Omental fat pad (tissue), 4 donors: ENCODE results near the gene C1S. TPM values are rescaled to one million over a fixed set of nuclear protein-coding genes. Genes with fewer than 3 reads are reported as not detected.
"Not testable (repeated sequence)": the region's sequence is repeated elsewhere in the genome, so short reads cannot be mapped to it uniquely, and the experiment has no call there.

Experiments used
- ATAC-seq: fragments of 150-250 bp; one replicate; pipeline ENCODE4 v1.9.1; 2016; ENCODE audit warnings: mild to moderate bottlenecking, moderate library complexity; ENCODE audit not compliant: low FRiP score
- DNase-seq: peaks from one replicate; pipeline ENCODE4 v3.0.0-alpha.2; 2019; ENCODE audit warnings: low spot score
- total RNA-seq, 4 donors: library from RNA; depleted of rRNA; stranded (reverse); fragments of >200 nt; gene quantifications; one replicate each; pipeline ENCODE4 v1.1.0, GENCODE V29; 2016
- TF ChIP-seq, protein P1 (sequence below), 3 donors: fragments of 450-650 bp; IDR thresholded peaks; one replicate each; pipeline ENCODE4 v1.5.1; 2016 to 2017; ENCODE audit warnings: antibody characterized with exemption in 3 of 3, mild to moderate bottlenecking in 3 of 3, moderate library complexity in 2 of 3

C1S gene
- 100 to 1,000 TPM; 490 to 872 (median 705) TPM for total RNA-seq

DNA sequence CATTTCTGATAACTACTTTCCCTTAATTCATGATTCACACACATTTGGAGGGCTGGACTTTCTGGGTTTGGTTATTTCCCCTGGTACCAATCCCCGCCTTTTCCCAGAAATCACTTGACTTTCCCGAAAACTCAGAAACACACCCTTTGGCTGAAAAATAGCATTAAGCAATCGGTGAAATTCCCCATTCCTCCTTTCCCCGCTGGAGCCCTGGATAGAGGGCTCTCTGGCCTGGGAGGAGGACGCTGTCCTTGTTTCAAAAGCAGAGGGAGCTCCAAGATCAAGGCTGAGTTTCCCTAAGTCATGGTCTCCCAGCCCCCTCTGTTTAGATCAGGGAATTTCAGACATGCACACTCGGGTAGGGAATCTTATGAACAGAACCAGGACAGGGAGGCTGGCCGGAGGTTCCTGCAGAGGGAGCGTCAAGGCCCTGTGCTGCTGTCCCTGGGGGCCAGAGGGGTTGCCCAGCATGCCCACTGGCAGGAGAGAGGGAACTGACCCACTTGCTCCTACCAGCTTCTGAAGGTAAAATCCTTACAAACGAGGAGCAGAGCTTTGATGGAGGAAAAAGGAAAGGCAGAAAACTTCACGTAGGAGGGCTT lies at the start of gene C1S:
Gene C1S, plus strand, starts transcription at position 366 of the 602 bp plus-strand sequence. CDS start 1,195 bp downstream, outside the sequence.
- ATAC-seq: peak; percentile 99
- TF ChIP-seq, protein P1, sequence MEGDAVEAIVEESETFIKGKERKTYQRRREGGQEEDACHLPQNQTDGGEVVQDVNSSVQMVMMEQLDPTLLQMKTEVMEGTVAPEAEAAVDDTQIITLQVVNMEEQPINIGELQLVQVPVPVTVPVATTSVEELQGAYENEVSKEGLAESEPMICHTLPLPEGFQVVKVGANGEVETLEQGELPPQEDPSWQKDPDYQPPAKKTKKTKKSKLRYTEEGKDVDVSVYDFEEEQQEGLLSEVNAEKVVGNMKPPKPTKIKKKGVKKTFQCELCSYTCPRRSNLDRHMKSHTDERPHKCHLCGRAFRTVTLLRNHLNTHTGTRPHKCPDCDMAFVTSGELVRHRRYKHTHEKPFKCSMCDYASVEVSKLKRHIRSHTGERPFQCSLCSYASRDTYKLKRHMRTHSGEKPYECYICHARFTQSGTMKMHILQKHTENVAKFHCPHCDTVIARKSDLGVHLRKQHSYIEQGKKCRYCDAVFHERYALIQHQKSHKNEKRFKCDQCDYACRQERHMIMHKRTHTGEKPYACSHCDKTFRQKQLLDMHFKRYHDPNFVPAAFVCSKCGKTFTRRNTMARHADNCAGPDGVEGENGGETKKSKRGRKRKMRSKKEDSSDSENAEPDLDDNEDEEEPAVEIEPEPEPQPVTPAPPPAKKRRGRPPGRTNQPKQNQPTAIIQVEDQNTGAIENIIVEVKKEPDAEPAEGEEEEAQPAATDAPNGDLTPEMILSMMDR (IDR thresholded peaks at IDR 0.05): peak in 2 of 3 donors; percentile 20 to 82
- peak; percentile 35 for DNase-seq

DNA sequence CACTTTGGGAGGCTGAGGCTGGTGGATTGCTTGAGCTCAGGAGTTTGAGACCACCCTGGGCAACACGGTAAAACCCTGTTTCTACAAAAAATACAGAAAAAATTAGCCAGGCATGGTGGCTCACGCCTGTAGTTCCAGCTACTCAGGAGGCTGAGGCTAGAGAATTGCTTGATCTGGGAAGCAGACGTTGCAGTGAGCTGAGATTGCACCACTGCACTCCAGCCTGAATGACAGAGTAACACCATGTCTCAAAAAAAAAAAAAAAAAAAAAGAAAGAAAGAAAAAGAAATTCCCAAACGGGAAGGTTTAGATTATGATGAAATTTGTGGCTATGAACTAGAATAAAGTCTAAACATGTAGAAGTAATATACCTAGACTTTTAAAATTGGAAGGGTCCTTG lies 49.1 kb upstream of the C1S start:
- DNase-seq, ATAC-seq: not testable (repeated sequence)

DNA sequence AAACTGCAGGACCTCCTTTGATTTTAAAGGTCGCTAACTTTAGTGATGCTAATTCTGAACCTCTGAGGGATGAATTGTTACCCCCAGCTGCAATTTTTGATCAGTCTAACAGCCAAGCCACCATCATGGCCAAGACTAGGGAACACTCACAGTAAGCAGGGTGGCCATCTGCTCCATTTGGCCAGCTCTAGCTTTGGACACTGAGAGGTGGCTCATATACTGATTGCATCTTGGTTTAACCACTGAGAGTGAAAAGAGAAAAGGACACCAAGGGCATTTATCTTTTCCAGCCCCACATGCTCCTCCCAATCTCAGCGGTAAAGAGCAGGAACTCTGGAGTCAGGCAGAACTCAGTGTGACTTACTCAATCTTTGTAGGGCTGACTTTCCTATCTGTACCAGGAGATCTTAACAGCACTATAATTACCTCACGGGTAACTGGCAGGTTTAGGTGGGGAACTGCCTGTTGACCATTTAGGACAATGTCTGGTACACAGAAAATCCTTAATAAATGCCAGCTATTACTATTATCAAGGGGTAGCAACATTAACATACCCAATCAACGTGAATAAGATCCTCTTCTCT lies 48.4 kb upstream of the C1S start:
- DNase-seq (no peak), ATAC-seq (no peak)
- TF ChIP-seq, protein P1 (IDR thresholded peaks at IDR 0.05): no peak

DNA sequence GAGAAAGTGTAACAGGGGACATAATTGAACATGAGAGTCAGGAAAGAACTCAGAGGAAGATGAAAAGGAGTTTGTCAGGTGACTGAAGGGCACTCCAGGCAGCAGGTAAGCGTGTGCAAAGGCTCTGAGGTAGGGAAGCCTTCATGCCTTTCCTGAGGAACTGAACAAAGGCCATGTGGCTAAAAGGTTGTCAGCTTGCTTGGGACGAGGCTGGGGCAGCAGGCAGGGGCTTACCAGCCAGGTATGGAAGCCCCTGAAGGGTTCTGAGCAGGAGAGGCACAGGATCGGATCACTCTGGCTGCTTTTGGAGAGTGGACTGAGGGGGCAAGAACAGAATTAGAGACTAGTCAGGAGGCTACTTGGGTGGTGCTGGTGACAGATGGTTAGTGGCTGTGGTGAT lies 47.4 kb upstream of the C1S start:
- DNase-seq (no peak), ATAC-seq (no peak)
- TF ChIP-seq, protein P1 (IDR thresholded peaks at IDR 0.05): no peak

DNA sequence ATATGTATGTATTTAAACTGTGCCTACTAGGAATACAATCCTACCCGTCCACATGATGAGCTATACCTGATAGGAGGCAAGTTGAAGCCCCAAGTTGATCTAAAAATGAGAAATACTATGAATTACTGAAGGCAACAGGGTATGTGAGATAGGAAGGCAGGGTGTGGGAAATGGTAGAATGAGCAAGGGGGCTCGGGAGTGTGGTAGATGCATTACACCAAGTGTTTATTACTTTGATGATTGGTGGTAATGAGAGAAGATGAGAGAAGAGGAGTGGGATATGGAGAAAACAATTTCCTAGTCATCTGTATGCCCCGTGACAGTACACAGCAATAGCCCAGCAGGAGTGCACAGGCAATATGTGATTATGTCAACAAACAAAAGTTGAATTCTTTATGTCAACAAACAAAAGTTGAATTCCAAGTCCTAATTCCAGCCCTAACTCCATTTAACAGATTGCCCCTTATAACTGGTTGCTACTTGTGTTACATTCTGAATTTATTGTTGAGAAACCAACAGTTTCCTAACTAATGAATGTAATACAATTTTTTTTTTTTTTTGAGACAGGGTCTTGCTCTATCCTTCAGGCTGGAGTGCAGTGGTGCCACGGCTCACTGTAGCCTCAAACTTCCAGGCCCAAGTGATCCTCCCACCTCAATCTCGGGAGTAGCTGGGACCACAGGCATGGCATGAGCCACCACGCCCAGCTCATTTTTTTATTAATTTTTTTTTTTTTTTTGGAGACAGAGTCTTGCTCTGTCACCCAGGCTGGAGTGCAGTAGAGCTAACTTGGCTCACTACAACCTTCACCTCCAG lies 44.8 kb upstream of the C1S start:
- ATAC-seq: no peak
- TF ChIP-seq, protein P1 (IDR thresholded peaks at IDR 0.05): no peak
- DNase-seq: no peak

DNA sequence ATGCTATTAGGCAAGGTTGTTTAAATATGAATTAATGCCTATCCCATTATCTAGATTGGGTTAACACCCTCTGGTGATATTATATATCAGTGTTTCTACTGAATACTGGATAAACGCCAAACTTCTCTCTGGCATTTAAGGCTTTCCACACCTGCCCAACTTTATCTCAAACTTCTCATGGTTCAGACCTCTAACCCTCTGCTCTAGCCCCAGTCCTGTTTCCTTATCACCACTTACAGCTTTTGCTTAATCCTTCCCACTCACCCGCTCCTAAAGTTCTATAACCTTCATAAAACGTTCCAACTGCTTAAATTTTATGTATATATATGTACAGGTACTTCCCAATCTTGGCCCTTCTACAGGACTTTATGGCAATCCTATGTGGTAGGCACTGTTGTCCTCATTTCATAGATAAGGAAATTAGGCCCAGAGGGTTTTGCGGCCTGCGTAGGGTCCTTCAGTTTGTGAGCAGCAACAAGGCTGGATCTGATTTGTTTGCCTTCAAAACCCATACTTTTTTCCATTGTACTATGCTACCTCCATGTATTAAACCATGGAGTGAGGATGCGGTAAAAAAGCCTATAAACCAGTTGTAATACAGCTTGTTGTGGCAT lies 43.5 kb upstream of the C1S start:
- ATAC-seq (no peak), DNase-seq (no peak)
- TF ChIP-seq, protein P1 (IDR thresholded peaks at IDR 0.05): no peak

DNA sequence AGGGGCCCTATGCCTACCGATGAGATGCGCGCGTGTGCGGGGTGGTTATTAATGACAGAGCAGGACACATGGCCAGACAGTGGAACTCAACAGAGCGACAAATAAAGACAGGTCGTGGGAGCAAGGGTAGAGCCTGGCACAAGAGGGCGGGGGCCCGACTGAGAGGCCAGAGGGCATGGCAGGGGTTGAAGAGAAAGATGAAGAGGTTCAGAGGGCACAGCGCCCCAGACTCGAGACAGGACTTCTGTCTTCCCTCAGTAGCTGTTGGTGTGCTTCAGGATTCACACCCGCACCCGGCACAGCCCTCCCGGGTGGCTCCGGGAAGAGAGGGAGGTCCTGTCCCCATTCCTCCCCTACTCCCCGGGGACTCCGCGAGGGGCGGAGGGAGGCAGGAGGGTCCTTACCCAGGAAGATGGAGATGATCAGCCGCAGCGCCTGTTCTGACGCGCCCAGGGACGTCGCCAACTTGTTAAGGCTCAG lies 42.6 kb upstream of the C1S start:
- TF ChIP-seq, protein P1 (IDR thresholded peaks at IDR 0.05): no peak
- peak; percentile 24 for ATAC-seq

More for the DNA sequence above, 42.6 kb upstream of the C1S start:
- DNase-seq: no peak
